CD4-positive, alpha-beta memory T cell (primary cell): Measurements from ENCODE around the gene RNF208. TPM values are rescaled to one million over a fixed set of nuclear protein-coding genes. Genes with fewer than 3 reads are reported as not detected.

Source experiments
- CTCF ChIA-PET: fragments of 350-600 bp; sonication (Branson Sonifier 250); formaldehyde crosslinking; loops from one replicate; lab custom pipeline; 2021; ENCODE audit warnings: inconsistent platforms; ENCODE audit not compliant: partially characterized antibody; lab: Charles Lee
- POLR2A ChIA-PET: fragments of 350-600 bp; sonication (Branson Sonifier 250); formaldehyde crosslinking; loops from one replicate; lab custom pipeline; 2021; ENCODE audit not compliant: partially characterized antibody; lab: Charles Lee
- DNase-seq, 5 donors: peaks; one replicate each; pipeline versions ENCODE4 v3.0.0 to v3.0.0-alpha.2; 2020 to 2022; ENCODE audit warnings: mixed read lengths in 1 of 5
- H3K27ac ChIP-seq: one replicate; pipeline ENCODE4 v1.7.0; 2013; ENCODE audit warnings: low read depth, low read length
- H3K27me3 ChIP-seq: 2 replicates; pipeline ENCODE4 v1.7.0; 2013; ENCODE audit warnings: mild to moderate bottlenecking, low read length, moderate library complexity; ENCODE audit not compliant: insufficient read depth
- H3K36me3 ChIP-seq: 2 replicates; pipeline ENCODE4 v1.7.0; 2013; ENCODE audit warnings: mild to moderate bottlenecking, low read length, moderate library complexity; ENCODE audit not compliant: insufficient read depth
- H3K4me1 ChIP-seq: 2 replicates; pipeline ENCODE4 v1.7.0; 2013; ENCODE audit warnings: mild to moderate bottlenecking, low read length, moderate library complexity; ENCODE audit not compliant: insufficient read depth
- H3K4me3 ChIP-seq, 2 donors: one replicate each; pipeline ENCODE4 v1.7.0; 2013; ENCODE audit warnings: low read length in 2 of 2, mild to moderate bottlenecking in 1 of 2
- H3K9me3 ChIP-seq, 2 donors: one replicate each; pipeline ENCODE4 v1.7.0; 2013; ENCODE audit warnings: low read length in 2 of 2, control low read depth in 1 of 2; ENCODE audit not compliant: control insufficient read depth in 1 of 2
- H3K27ac Mint-ChIP-seq, 7 donors: one replicate each; pipeline ENCODE4 v1.8.0; 2020 to 2021; ENCODE audit warnings: mixed read lengths in 7 of 7, mild to moderate bottlenecking in 6 of 7, inconsistent platforms in 3 of 7, moderate library complexity in 3 of 7
- H3K27me3 Mint-ChIP-seq, 2 donors: one replicate each; pipeline ENCODE4 v1.8.0; 2020 to 2021; ENCODE audit warnings: mixed read lengths in 2 of 2
- H3K36me3 Mint-ChIP-seq, 2 donors: one replicate each; pipeline ENCODE4 v1.8.0; 2020 to 2021; ENCODE audit warnings: mixed read lengths in 2 of 2, inconsistent platforms in 1 of 2, mild to moderate bottlenecking in 1 of 2
- H3K4me1 Mint-ChIP-seq, 4 donors: one replicate each; pipeline ENCODE4 v1.8.0; 2020 to 2021; ENCODE audit warnings: mixed read lengths in 4 of 4, mild to moderate bottlenecking in 1 of 4
- H3K4me3 Mint-ChIP-seq, 8 donors: one replicate each; pipeline ENCODE4 v1.8.0; 2020 to 2021; ENCODE audit warnings: mixed read lengths in 8 of 8, mild to moderate bottlenecking in 7 of 8, moderate library complexity in 6 of 8, inconsistent platforms in 3 of 8
- H3K9me3 Mint-ChIP-seq, 8 donors: one replicate each; pipeline ENCODE4 v1.8.0; 2020 to 2021; ENCODE audit warnings: mixed read lengths in 8 of 8, mild to moderate bottlenecking in 5 of 8, inconsistent platforms in 3 of 8, moderate library complexity in 1 of 8
- intact Hi-C: fragments of 100-400 bp; cut with micrococcal nuclease; formaldehyde crosslinking; loops from one replicate; pipeline ENCODE4 v1.15.1; 2023
- polyA plus RNA-seq, 2 donors: library from polyadenylated mRNA; unstranded; fragments of 300-500 nt; fragmentation: Illumina TruSeq; gene quantifications; one replicate each; pipeline ENCODE4 v1.2.3, GENCODE V29; 2021
- total RNA-seq, 2 experiments: library from RNA; stranded (reverse); gene quantifications; one replicate each; pipeline ENCODE4 v1.2.3, GENCODE V29; 2021

Gene RNF208
- total and polyA plus RNA-seq, 4 experiments from 2014 or later, result 0.64 to 1.3 TPM; not detected in 2

DNA sequence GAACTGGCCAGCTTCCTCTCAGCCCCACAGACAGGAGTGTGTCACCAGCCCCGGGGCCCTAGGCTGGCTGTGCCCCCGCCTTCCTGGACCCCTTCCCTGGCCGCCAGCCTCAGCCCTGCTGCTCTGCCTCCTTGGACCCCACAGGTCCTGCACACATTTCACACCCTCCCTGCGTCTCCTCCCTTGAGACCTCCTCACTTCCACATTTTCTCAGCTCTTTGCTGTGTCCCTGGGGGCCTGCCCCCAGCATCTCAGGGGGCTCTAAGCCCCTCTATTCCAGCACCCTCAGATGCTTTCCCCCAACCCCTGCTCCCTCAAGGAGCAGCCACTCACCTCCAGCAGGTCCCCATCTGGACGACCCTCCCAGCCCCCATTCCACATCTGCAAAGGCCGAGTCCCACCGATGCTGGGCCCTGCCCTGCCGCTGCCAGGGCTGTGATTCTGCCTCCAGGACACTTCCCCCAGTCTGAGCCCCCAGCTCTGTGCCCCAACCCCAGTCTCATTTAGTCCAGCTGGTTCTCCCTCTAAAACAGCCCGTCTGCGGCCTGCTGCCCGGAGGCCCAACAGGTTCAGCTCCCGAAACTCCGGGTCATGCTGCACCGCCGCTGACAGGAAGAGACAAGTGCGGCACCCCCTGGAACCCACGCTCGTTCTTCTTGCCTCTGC is 12.9 kb upstream of the RNF208 start:
- no peak overlapping the region for H3K27ac ChIP-seq
- H3K27ac Mint-ChIP-seq, result no peak overlapping the region
- no peaks in the 10 kb centered on the region for H3K9me3 ChIP-seq
- no peak overlapping the region for H3K4me3 ChIP-seq
- H3K4me3 Mint-ChIP-seq, result peak overlapping the region in 1 of 8 donors; percentile 30
- peaks cover 0 to 9% of the 10 kb centered on the region in 2 donors for H3K27me3 Mint-ChIP-seq
- ChIA-PET POLR2A (interaction anchor here (3.0 kb wide), 1 partner anchor 11 kb away, joined by 31 read pairs; the partner anchor contains the start of genes CYSRT1 and RNF208), CTCF (interaction anchor here (0.8 to 1.1 kb wide), 3 partner anchors 11 to 457 kb away, joined by 3 to 4 read pairs (median 3); no protein-coding TSS in a partner anchor)
- H3K27me3 ChIP-seq, result no peaks in the 10 kb centered on the region
- H3K4me1 Mint-ChIP-seq, result peaks cover 0 to 16% (median 4%) of the 10 kb centered on the region in 4 donors
- H3K36me3 Mint-ChIP-seq, result peaks cover 0 to 1% of the 10 kb centered on the region in 2 donors
- no peaks in the 10 kb centered on the region for H3K36me3 ChIP-seq
- DNase-seq, result no peak
- intact Hi-C loops, result no loop called here
- peaks cover 24% of the 10 kb centered on the region for H3K4me1 ChIP-seq
- H3K9me3 Mint-ChIP-seq, result no peaks in the 10 kb centered on the region

DNA sequence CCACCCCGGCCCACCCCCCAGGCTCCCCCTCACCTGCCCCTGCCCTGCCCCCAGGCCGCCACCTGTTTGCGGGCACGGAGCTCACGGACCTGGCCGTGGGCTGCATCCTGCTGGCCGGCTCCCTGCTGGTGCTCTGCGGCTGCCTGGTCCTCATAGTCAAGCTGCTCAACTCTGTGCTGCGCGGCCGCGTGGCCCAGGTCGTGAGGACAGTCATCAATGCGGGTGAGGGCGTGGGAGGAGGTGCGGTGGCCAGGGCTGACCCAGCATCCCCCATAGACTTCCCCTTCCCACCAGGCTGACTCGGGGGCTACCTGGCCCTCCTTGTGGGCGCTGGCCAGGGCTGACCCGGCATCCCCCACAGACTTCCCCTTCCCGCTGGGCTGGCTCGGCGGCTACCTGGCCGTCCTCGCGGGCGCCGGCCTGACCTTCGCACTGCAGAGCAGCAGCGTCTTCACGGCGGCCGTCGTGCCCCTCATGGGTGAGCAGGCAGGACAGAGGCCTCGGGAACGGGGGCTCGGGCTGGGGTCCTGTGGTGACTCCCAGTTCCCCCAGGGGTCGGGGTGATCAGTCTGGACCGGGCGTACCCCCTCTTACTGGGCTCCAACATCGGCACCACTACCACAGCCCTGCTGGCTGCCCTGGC is 12.1 kb upstream of the RNF208 start:
- Mint-ChIP-seq H3K27me3 (peaks cover 0 to 9% of the 10 kb centered on the region in 2 donors), H3K27ac (no peak overlapping the region), H3K4me1 (peaks cover 0 to 11% (median 4%) of the 10 kb centered on the region in 4 donors), H3K36me3 (peaks cover 0 to 1% of the 10 kb centered on the region in 2 donors), H3K4me3 (peak overlapping the region in 1 of 8 donors; percentile 30), H3K9me3 (no peaks in the 10 kb centered on the region)
- Histone ChIP-seq H3K27ac (no peak overlapping the region), H3K9me3 (no peaks in the 10 kb centered on the region), H3K36me3 (no peaks in the 10 kb centered on the region), H3K27me3 (no peaks in the 10 kb centered on the region), H3K4me3 (no peak overlapping the region), H3K4me1 (peaks cover 19% of the 10 kb centered on the region)
- ChIA-PET CTCF (no interaction called here), POLR2A (interaction anchor here (1.2 kb wide), 1 partner anchor 10 kb away, joined by 4 read pairs; the partner anchor contains the start of gene CYSRT1)
- DNase-seq, result no peak
- intact Hi-C loops, result no loop called here

DNA sequence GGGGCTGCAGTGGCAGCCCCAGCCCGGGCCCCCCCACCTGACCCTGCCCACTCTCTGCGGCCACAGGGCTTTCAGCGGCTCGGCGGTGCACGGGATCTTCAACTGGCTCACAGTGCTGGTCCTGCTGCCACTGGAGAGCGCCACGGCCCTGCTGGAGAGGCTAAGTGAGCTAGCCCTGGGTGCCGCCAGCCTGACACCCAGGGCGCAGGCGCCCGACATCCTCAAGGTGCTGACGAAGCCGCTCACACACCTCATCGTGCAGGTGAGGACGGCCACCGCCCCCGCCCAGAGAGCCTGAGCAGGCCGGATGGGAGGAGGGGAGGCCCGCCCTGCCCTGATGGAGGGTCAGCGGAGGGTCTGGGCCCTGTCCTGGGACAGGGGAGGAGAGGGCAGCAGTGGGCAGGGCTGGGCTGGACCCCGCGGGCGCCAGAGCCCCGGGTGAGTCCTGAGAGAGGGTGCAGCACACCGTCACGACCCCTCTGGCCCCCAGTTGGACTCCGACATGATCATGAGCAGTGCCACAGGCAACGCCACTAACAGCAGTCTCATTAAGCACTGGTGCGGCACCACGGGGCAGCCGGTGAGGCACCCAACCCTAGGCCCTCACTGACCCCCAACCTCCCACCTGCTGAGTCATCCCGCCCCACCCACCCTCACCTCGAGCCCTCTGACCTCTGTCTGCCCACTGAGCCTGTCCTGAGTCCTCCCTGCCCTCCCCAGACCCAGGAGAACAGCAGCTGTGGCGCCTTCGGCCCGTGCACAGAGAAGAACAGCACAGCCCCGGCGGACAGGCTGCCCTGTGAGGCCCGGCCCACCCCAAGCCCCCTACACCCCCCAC is 11.3 kb upstream of the RNF208 start:
- Mint-ChIP-seq H3K27me3 (peaks cover 0 to 9% of the 10 kb centered on the region in 2 donors), H3K36me3 (no peaks in the 10 kb centered on the region), H3K4me1 (peaks cover 0 to 6% (median 3%) of the 10 kb centered on the region in 4 donors), H3K4me3 (no peak overlapping the region), H3K27ac (no peak overlapping the region), H3K9me3 (no peaks in the 10 kb centered on the region)
- POLR2A ChIA-PET, result interaction anchor here (1.2 kb wide), 1 partner anchor 9 kb away, joined by 4 read pairs; the partner anchor contains the start of gene CYSRT1
- Histone ChIP-seq H3K4me3 (no peak overlapping the region), H3K27me3 (no peaks in the 10 kb centered on the region), H3K27ac (no peak overlapping the region), H3K9me3 (no peaks in the 10 kb centered on the region), H3K4me1 (peaks cover 14% of the 10 kb centered on the region), H3K36me3 (no peaks in the 10 kb centered on the region)
- CTCF ChIA-PET, result no interaction called here
- intact Hi-C loops, result no loop called here
- DNase-seq, result no peak

DNA sequence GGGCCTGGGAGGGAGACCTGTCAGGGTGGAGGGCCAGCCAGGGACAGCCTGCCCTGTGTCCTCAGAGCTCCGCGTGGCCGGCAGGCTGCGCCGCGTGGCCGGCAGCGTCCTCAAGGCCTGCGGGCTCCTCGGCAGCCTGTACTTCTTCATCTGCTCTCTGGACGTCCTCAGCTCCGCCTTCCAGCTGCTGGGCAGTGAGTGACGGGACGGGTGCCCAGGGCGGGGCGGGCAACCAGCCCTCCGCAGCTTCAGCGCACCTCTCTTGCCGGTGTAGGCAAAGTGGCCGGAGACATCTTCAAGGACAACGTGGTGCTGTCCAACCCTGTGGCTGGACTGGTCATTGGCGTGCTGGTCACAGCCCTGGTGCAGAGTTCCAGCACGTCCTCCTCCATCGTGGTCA is 10.5 kb upstream of the RNF208 start:
- Histone ChIP-seq H3K4me3 (no peak overlapping the region), H3K4me1 (peaks cover 14% of the 10 kb centered on the region), H3K27ac (no peak overlapping the region), H3K27me3 (no peaks in the 10 kb centered on the region), H3K9me3 (no peaks in the 10 kb centered on the region), H3K36me3 (no peaks in the 10 kb centered on the region)
- intact Hi-C loops, result no loop called here
- Mint-ChIP-seq H3K9me3 (no peaks in the 10 kb centered on the region), H3K27ac (no peak overlapping the region), H3K36me3 (no peaks in the 10 kb centered on the region), H3K4me1 (peaks cover 2 to 10% (median 4%) of the 10 kb centered on the region in 4 donors), H3K4me3 (no peak overlapping the region), H3K27me3 (peaks cover 2 to 10% of the 10 kb centered on the region in 2 donors)
- ChIA-PET POLR2A (interaction anchor here (1.7 kb wide), 1 partner anchor 9 kb away, joined by 7 read pairs; the partner anchor contains the start of gene TUBB4B), CTCF (no interaction called here)
- DNase-seq, result no peak

DNA sequence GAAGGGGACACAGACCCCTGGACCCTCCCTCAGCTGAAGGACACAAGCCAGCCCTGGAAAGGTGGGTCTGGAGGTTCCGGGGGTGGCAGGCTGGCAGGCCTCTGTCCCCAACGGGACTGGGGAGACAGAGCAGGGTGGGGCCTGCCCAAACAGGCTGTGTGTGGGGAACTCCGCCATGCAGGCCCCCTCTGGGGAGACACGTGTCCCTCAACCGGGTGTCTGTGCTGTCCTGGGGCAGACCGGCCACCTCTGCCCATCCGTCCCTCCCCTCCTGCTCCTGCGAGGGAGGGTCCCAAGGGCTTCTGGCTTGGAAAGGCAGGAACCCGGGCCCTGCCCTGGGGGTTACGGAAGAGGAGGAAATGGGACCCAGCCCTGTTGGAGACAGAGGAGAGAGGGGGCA is 10.1 kb upstream of the RNF208 start:
- H3K27me3 Mint-ChIP-seq, result peaks cover 3 to 11% of the 10 kb centered on the region in 2 donors
- H3K27ac Mint-ChIP-seq, result no peak overlapping the region
- H3K27ac ChIP-seq, result no peak overlapping the region
- intact Hi-C loops, result no loop called here
- no peak overlapping the region for H3K4me3 ChIP-seq
- H3K9me3 Mint-ChIP-seq, result no peaks in the 10 kb centered on the region
- no peaks in the 10 kb centered on the region for H3K36me3 ChIP-seq
- no peak for DNase-seq
- no peak overlapping the region for H3K4me3 Mint-ChIP-seq
- no peaks in the 10 kb centered on the region for H3K27me3 ChIP-seq
- POLR2A ChIA-PET, result interaction anchor here (1.7 kb wide), 1 partner anchor 9 kb away, joined by 7 read pairs; the partner anchor contains the start of gene TUBB4B
- peaks cover 2 to 12% (median 3%) of the 10 kb centered on the region in 4 donors for H3K4me1 Mint-ChIP-seq
- H3K36me3 Mint-ChIP-seq, result no peaks in the 10 kb centered on the region
- CTCF ChIA-PET, result no interaction called here
- no peaks in the 10 kb centered on the region for H3K9me3 ChIP-seq
- H3K4me1 ChIP-seq, result peaks cover 13% of the 10 kb centered on the region

DNA sequence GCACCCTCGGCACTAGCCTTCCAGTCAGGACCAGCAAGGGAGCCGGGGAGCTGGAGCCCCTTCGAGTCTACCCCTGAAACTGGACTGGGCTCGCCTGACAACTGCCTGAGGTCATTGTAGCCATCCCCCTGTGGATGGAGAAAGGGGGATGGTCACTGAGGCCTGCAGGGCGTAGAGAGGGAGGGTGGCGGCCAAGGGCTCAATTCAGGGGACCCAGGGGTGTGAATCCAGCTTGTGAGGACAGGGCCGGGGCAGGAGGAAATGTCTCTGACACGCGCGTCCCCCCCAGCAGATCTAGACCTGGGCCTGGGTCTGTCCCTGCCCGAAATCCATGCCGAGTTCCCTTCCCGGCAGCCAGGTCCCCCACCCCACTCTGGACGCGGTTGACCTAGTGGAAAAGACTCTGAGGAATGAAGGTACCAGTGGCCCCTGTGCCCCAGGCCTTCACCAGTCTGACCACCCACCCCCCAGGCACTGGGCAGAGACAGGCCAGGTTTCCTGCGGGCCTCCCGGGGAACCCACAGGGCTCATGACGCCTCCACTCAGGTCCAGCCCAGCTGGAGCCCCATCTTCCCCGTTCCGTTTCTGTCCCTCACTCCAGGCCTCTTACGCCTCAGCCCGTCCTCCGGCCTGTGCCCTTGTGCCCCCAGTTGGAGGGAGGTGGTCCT is 9.5 kb upstream of the RNF208 start:
- no peak for DNase-seq
- ChIA-PET CTCF (interaction anchor here (2.0 kb wide), 1 partner anchor 113 kb away, joined by 5 read pairs; no protein-coding TSS in a partner anchor), POLR2A (interaction anchor here (1.7 kb wide), 1 partner anchor 10 kb away, joined by 7 read pairs; the partner anchor contains the start of gene TUBB4B)
- Mint-ChIP-seq H3K4me1 (peaks cover 2 to 9% (median 3%) of the 10 kb centered on the region in 4 donors), H3K36me3 (no peaks in the 10 kb centered on the region), H3K9me3 (no peaks in the 10 kb centered on the region), H3K27me3 (peaks cover 3 to 11% of the 10 kb centered on the region in 2 donors), H3K4me3 (no peak overlapping the region), H3K27ac (no peak overlapping the region)
- Histone ChIP-seq H3K27me3 (no peaks in the 10 kb centered on the region), H3K9me3 (no peaks in the 10 kb centered on the region), H3K4me3 (no peak overlapping the region), H3K4me1 (peaks cover 7% of the 10 kb centered on the region), H3K36me3 (no peaks in the 10 kb centered on the region), H3K27ac (no peak overlapping the region)
- intact Hi-C loops, result no loop called here
